ENCODE results near the gene NPR2. TPM values are rescaled to one million over a fixed set of nuclear protein-coding genes. Genes with fewer than 3 reads are reported as not detected.

NPR2 gene
- total and polyA plus RNA-seq, 8 donors: 17.6 to 58.6 (median 47.2) TPM

DNA sequence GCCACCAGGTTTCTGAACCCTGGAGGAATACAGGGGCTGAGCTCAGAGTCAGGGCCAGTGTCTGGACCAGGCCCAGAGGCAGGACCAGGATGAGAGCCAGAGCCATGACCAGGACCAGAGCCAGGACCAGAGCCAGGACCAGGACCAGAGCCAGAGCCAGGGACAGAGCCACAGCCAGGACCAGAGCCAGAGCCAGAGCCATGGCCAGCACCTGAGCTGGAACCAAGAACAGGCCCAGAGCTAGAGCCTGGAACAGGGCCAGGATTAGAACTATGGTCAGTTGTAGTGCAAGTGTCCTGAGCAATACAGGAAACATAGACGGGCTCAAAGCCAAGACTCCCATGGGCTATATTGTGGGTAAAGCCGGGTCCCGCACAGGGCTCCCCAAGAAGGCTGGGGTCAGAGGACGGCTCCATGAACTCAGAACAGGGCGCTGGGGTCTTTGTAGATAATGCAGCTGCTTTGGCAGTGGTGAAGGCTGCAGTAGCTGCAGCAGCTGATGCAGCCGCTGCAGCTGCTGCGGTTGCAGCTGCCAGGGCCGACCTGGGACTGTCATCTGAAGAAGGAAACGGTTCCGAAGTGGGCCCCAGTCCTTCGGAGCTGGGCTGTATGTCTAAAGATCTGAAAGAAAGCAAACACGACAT is 20.1 kb downstream of the NPR2 start:
- Histone ChIP-seq H3K36me3 (peaks cover 0 to 21% of the 10 kb centered on the region in 2 donors), H3K9me3 (no peaks in the 10 kb centered on the region), H3K4me3 (peak overlapping the region; percentile 37 to 42), H3K4me1 (peaks cover 17 to 26% of the 10 kb centered on the region in 2 donors), H3K27me3 (no peaks in the 10 kb centered on the region), H3K27ac (peak overlapping the region; percentile 54 to 69)
- TF ChIP-seq CTCF (IDR thresholded peaks at IDR 0.05): no peak
- DNase-seq (no peak), ATAC-seq (no peak)
- intact Hi-C loops (cut with DNase I): no loop called here

- DNase-seq (peak; percentile 88 to 96 (median 95)), ATAC-seq (peak; percentile 69)
- Histone ChIP-seq H3K4me1 (peaks cover 17 to 26% of the 10 kb centered on the region in 2 donors), H3K36me3 (peaks cover 0 to 16% of the 10 kb centered on the region in 2 donors), H3K4me3 (peak within 1 kb of the TSS; percentile 37 to 42), H3K9me3 (no peaks in the 10 kb centered on the region), H3K27ac (peak within 1 kb of the TSS; percentile 54 to 69), H3K27me3 (no peaks in the 10 kb centered on the region)
- intact Hi-C loops (cut with DNase I): no loop called here
- no peak for TF ChIP-seq CTCF (IDR thresholded peaks at IDR 0.05)
Measured at GRCh38 chr9:35812025-35812602, 20.7 kb downstream of the NPR2 start, which contains the start of gene SPAG8. Gene SPAG8 (minus strand): TSS chr9:35812262. CDS start chr9:35812147, 115 bp downstream.

DNA sequence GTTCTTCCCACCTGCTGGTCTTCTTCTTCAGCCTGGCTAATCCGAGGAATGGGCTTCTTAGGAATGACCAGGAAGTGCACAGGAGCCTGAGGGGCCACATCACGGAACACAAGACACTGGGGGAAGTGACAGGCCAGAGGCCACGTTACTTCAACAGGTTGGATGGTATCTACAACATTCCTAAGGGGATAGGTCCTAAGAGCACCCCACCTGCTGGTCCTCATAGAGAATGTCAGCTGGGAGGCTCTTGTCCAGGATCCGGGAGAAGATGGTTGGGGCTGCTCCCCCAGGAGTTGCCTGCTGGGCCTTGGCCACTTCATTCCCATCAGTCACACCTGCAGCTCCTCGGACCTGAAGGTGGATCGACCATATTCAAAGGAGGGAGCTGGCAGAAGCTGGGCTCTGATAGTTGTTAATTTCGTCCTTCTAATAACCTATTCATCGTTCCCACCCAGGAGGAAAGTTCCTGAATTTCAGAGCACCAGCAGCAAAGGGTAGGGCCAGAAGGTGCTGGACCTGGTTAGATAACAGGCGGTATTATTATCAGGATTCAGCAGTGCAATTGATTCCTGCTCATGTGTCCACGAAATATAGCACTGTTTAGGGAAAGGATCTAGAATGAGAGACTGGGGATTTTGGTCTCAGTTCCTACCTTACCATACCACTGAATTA is 22.2 kb downstream of the NPR2 start:
- Histone ChIP-seq H3K9me3 (no peaks in the 10 kb centered on the region), H3K36me3 (peaks cover 0 to 10% of the 10 kb centered on the region in 2 donors), H3K4me1 (peaks cover 17 to 26% of the 10 kb centered on the region in 2 donors), H3K27me3 (no peaks in the 10 kb centered on the region), H3K4me3 (peak overlapping the region in 1 of 2 donors; percentile 86), H3K27ac (peak overlapping the region; percentile 95 to 97)
- TF ChIP-seq CTCF (IDR thresholded peaks at IDR 0.05): no peak
- DNase-seq: no peak
- no peak for ATAC-seq
- intact Hi-C loops (cut with DNase I): no loop called here

DNA sequence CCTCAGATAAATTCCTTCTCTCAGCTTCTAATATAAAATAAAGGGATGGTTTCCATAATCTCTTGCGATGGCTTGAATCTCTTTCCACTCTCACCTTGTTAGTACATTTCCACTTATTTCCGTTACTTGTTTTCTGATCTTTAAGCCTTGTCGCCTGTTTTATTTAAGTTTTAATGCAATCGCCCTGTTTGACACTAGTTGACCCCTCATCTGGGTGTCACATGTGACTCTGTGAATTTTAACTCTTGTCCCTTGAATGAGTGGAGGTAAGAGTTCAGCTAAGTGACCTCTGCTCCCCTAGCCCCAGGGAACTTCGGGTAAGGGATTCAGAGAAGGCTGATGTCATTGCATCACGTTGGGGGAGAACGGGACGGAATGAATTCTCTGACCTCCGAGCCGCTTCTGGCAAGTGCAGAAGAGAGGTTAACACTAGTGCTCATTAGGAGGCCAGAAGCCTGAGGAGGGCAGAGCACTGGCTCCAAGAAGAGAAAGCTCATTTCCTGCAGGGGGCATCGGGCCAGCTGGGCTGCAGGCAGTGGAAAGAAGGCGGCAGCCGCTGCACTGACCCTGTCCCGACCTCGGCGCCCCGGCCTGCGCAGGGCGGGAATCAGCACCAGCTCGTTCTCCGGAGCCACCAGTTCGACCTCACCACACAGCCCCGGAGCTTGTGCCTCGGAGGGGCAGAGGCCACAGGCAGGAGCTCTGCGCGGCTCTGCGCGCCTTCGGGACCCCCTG is 22.9 kb downstream of the NPR2 start:
- H3K27me3 ChIP-seq: no peaks in the 10 kb centered on the region
- H3K27ac ChIP-seq: peak overlapping the region; percentile 95 to 97
- H3K36me3 ChIP-seq: peaks cover 0 to 5% of the 10 kb centered on the region in 2 donors
- H3K4me1 ChIP-seq: peaks cover 17 to 26% of the 10 kb centered on the region in 2 donors
- H3K9me3 ChIP-seq: no peaks in the 10 kb centered on the region
- peak in 3 of 4 donors; percentile 30 to 67 (median 64) for DNase-seq
- intact Hi-C loops (cut with DNase I): no loop called here
- peak; percentile 55 for ATAC-seq
- TF ChIP-seq CTCF (IDR thresholded peaks at IDR 0.05): peak in 1 of 2 donors; percentile 25
- H3K4me3 ChIP-seq: peak overlapping the region; percentile 86 to 88
